IPS-11a (cell line): ENCODE results near the gene AFG1L.
A peak's percentile ranks its signal among the peaks of the same experiment; 100 is the strongest.
"Not testable (repeated sequence)": the region's sequence is repeated elsewhere in the genome, so short reads cannot be mapped to it uniquely, and the experiment has no call there.

Source experiments
- H3K4me3 ChIP-seq: one replicate; pipeline ENCODE4 v1.5.1; 2013; ENCODE audit warnings: low read depth, low read length, control low read depth

The AFG1L gene

GRCh38 chr6:108294727-108295625 lies at the start of gene AFG1L:
AFG1L (plus strand) TSS chr6:108295054; CDS start chr6:108295080, 26 bp downstream.
- peak within 1 kb of the TSS; percentile 88 for H3K4me3 ChIP-seq

DNA sequence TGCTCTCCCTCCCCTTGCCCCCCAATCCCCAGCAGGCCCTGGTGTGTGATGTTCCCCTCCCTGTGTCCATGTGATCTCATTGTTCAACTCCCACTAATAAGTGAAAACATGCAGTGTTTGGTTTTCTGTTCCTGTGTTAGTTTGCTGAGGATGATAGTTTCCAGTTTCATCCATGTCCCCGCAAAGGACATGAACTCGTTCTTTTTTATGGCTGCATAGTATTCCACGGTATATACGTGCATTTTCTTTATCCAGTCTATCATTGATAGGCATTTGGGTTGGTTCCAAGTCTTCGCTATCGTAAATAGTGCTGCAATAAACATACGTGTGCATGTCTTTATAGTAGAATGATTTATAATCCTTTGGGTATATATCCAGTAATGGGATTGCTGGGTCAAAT lies 49.8 kb upstream of the AFG1L start:
- H3K4me3 ChIP-seq = not testable (repeated sequence)

- no peak overlapping the region for H3K4me3 ChIP-seq
Measured at GRCh38 chr6:108247965-108248536, 46.8 kb upstream of the AFG1L start.

GRCh38 chr6:108250240-108250866 lies 44.5 kb upstream of the AFG1L start:
- H3K4me3 ChIP-seq = no peak overlapping the region

DNA sequence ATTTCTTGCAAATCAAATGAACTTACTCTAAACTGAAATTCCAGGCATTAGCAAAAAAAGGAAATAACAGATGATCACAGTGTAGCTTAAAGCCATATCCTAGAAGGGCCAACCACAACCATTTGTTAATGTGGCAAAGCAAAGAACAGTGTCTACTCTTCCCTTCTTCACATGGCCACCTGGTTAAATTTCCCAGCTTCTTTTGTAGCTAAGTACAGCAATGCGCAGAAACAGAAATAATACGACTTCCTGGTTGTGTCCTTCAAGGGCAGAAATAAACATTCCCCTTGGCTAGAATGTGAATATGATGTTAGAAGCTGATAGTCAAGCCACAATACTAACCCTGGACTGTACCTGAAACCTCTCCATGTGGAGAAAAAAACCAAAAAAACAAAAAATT lies 43.6 kb upstream of the AFG1L start:
- H3K4me3 ChIP-seq = no peak overlapping the region

DNA sequence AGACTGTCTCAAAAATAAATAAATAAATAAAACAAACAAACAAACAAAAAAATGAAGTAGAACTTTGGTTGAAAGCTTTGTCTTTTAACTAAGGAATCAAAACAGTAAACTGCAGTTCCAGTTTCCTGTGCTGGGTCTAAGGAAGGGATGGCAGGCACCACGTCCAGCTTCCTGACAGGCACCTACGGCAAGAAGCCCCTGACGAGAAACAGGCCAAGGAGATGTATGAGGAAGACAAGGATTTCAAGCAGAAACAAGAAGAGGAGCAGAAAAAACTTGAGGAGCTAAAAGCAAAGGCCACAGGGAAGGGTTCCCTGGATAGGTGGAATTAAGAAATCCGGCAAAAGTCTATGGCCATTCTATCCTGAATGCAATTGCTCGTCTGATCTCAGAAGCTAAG lies 42.8 kb upstream of the AFG1L start:
- H3K4me3 ChIP-seq = no peak overlapping the region

GRCh38 chr6:108253241-108253640 lies 41.6 kb upstream of the AFG1L start:
- no peak overlapping the region for H3K4me3 ChIP-seq

DNA sequence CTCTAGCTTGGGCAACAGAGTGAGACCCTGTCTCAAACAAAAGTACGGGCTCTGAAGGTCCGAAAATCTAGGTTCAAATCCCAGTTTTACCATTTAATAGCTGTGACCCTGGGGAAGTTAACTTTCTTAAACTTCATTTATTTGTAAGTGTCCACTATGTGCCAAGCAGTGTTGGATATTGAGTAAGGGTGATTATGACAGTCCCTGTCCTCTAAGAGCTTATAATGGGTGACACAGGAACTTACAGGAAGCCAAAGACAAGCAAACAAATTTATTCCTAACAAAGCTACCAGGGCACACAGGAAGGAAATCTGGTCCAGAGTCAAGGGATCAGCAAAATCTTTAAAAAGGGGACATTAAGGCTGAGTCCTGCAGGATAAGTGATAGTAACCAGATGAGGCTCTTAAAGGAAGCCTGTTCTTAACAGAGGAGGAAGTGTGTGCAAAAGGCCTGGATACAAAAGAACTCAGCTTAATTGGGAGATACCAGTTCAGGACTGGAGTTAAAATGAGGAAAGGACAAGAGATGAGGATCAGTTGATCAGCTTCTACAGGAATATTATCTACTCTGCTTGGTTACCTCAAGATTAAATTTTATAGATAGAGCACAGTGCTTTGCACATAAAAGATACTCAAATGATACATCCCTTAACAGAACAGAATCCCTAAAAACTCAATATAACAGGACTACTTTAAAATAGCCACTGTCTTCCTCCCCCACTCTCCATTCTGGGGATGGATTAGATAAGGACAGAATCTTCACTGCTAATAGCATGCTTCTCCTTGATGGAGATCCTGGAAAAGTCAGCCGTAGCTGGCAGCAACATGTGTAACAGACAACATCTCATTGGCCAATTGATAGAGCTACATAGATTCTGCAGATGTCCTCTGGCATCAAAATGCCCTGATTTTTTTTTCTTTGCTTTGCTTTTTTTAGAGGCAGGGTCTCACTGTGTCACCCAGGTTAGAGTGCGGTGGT lies 40.1 kb upstream of the AFG1L start:
- H3K4me3 ChIP-seq = no peak overlapping the region

GRCh38 chr6:108260126-108260808 lies 34.6 kb upstream of the AFG1L start:
- peak overlapping the region; percentile 79 for H3K4me3 ChIP-seq

- peak within 1 kb of the TSS; percentile 79 for H3K4me3 ChIP-seq
Measured at GRCh38 chr6:108260809-108261569, 33.9 kb upstream of the AFG1L start, which contains the start of gene SNX3. SNX3 (minus strand) TSS chr6:108261040; CDS start chr6:108260921, 119 bp downstream.

GRCh38 chr6:108263371-108263770 lies 31.5 kb upstream of the AFG1L start:
- no peak overlapping the region for H3K4me3 ChIP-seq

- H3K4me3 ChIP-seq = no peak overlapping the region
Measured at GRCh38 chr6:108268845-108269244, 26.0 kb upstream of the AFG1L start.

GRCh38 chr6:108269955-108270354 lies 24.9 kb upstream of the AFG1L start:
- not testable (repeated sequence) for H3K4me3 ChIP-seq

DNA sequence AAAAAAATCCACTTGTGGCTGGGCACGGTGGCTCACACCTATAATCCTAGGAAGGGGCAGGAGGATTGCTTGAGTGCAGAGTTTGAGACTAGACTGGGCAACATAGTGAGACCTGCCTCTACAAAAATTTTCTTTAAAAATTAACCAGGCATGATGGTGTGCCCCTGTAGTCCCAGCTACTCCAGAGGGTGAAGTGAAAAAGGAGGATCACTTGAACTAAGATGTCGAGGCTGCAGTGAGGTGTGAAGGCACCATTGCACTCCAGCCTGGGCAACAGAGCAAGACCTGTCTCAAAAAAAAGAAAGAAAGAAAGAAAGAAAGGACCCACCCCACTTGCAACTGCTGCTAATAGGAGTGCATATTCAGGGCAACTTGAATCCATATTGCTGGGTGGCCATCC lies 20.3 kb upstream of the AFG1L start:
- H3K4me3 ChIP-seq = no peak overlapping the region

DNA sequence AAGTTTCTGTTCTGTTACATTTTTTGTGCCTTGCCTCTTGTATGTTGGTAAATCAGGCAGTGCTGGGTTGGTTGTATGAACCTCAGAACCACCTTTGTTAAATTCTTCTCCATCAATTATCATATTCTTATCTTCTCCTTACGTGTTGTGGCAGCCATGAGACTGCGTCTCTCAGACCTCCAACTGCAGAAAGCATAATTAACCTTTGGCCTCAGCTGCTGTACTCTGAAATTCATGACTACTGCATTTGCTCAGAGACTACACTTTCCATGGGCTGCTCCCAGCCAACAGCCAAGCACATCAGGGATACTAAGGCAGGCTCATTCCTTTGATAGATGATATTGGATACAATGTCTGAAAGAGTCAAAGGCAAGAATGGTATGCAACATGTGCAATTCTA lies 18.9 kb upstream of the AFG1L start:
- H3K4me3 ChIP-seq = no peak overlapping the region

GRCh38 chr6:108277295-108277694 lies 17.6 kb upstream of the AFG1L start:
- H3K4me3 ChIP-seq = no peak overlapping the region

DNA sequence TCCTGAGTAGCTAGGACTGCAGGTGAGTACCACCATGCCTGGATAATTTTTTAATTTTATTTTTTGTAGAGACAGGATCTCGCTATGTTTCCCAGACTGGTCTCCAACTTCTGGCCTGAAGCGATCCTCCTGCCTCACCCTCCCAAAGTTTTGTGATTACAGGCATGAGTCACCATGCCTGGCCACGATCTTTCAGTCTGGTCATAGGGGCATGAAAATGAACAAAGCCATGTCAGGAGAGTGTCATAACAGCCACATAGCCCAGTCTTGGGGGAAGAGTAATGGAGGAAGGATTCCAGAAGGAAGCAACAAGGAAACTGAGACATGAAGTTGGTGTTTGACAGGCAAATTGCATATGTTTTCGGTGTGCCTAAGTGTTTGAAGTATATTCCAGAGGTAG lies 17.0 kb upstream of the AFG1L start:
- no peak overlapping the region for H3K4me3 ChIP-seq

DNA sequence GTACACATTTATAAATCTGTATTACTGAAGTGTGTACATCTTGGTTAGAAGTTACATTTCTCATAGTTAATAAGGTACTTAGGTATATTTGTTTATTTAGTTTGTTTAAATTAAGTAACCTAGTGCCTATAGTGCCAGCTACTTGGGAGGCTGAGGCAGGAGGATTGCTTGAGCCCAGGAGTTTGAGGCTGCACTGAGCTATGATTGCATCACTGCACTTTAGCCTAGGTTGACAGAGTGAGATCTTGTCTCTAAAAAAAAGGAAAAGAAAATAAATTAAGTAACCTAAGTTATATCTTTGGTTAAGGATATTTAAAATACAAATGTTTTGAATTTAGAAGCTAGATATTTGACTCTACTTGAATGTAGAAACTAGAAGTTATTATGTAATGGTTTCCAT lies 9.5 kb upstream of the AFG1L start:
- H3K4me3 ChIP-seq = no peak overlapping the region

DNA sequence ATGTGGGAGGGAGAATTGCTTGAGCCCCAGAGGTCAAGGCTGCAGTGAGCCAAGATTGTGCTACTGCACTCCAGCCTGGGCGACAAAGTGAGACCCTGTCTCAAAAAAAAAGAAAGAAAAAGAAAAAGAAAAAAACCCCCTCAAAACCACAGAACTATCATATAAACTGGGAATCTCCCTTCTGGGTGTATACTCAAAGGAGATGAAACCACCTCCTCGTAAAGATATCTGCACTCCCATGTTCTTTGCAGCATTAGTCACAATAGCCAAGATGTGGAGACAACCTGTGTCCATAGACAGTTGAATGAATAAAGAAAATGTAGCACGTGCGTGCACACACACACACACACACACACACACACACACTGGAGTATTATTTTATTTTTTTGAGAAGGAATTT lies 8.5 kb upstream of the AFG1L start:
- no peak overlapping the region for H3K4me3 ChIP-seq
